H1 (cell line): Measurements from ENCODE around the gene SH2B3. TPM values are rescaled to one million over a fixed set of nuclear protein-coding genes. Genes with fewer than 3 reads are reported as not detected.

ENCODE experiments used
- CTCF ChIA-PET: fragments of 300-600 bp; sonication (Branson Sonifier 250); formaldehyde crosslinking; loops from one replicate; lab custom pipeline; 2021; ENCODE audit not compliant: partially characterized antibody; lab: Charles Lee
- POLR2A ChIA-PET: fragments of 300-600 bp; sonication (Branson Sonifier 250); formaldehyde crosslinking; loops from one replicate; lab custom pipeline; 2021; ENCODE audit warnings: inconsistent platforms; ENCODE audit not compliant: partially characterized antibody; lab: Charles Lee
- DNase-seq, 2 experiments: peaks; one replicate each; pipeline versions ENCODE4 v3.0.0 to v3.0.0-alpha.2; 2010 to 2022; ENCODE audit warnings: low spot score in 2 of 2, low read depth in 1 of 2, mixed read lengths in 1 of 2
- FAIRE-seq: peaks from 2 replicates; lab custom pipeline; 2011; peaks lifted over from hg19 to GRCh38; lab: Jason Lieb, UNC
- H2AFZ ChIP-seq: 2 replicates; pipeline ENCODE4 v1.8.1; 2012; ENCODE audit warnings: low read length, inconsistent platforms
- H2AK5ac ChIP-seq: 2 replicates; pipeline ENCODE4 v1.6.1; 2013; ENCODE audit warnings: low read depth, low read length
- H2BK120ac ChIP-seq: replicated peaks from 2 replicates; pipeline ENCODE3; 2013; ENCODE audit warnings: low read depth, low read length, inconsistent platforms
- H2BK12ac ChIP-seq: 2 replicates; pipeline ENCODE4 v1.6.1; 2013; ENCODE audit warnings: low read depth, low read length
- H2BK15ac ChIP-seq: 2 replicates; pipeline ENCODE4 v1.6.1; 2013; ENCODE audit warnings: low read length
- H2BK20ac ChIP-seq: 2 replicates; pipeline ENCODE4 v1.6.1; 2013; ENCODE audit warnings: low read length
- H2BK5ac ChIP-seq: 2 replicates; pipeline ENCODE4 v1.6.1; 2013; ENCODE audit warnings: low read depth, low read length
- H3K14ac ChIP-seq: 2 replicates; pipeline ENCODE4 v1.6.1; 2013; ENCODE audit warnings: inconsistent platforms; ENCODE audit not compliant: insufficient read length
- H3K18ac ChIP-seq: 2 replicates; pipeline ENCODE4 v1.6.1; 2013; ENCODE audit warnings: low read length; ENCODE audit errors: extremely low read depth
- H3K23ac ChIP-seq: 2 replicates; pipeline ENCODE4 v1.6.1; 2013; ENCODE audit warnings: inconsistent platforms; ENCODE audit not compliant: insufficient read length
- H3K23me2 ChIP-seq: 2 replicates; pipeline ENCODE4 v1.6.1; 2013; ENCODE audit warnings: low read depth, low read length
- H3K27ac ChIP-seq: 2 replicates; pipeline ENCODE4 v1.6.1; 2011; ENCODE audit warnings: low read depth, low read length, inconsistent platforms
- H3K27me3 ChIP-seq, 4 experiments: replicated peaks in 1 of 4; 1 replicate in 1 of 4; 2 replicates in 3 of 4; pipeline versions ENCODE4 v1.6.1 to v1.8.1; 2011 to 2013; ENCODE audit warnings: low read length in 3 of 4, mild to moderate bottlenecking in 3 of 4, inconsistent platforms in 2 of 4, mixed read lengths in 2 of 4, moderate library complexity in 1 of 4; ENCODE audit not compliant: control insufficient read depth in 3 of 4, insufficient read depth in 3 of 4; ENCODE audit errors: extremely low read depth in 1 of 4
- H3K36me3 ChIP-seq, 4 experiments: 2 replicates each; pipeline versions ENCODE4 v1.6.1 to v1.8.1; 2011 to 2013; ENCODE audit warnings: mild to moderate bottlenecking in 4 of 4, low read length in 3 of 4, moderate library complexity in 2 of 4, control low read depth in 1 of 4, inconsistent platforms in 1 of 4; ENCODE audit not compliant: insufficient read depth in 4 of 4, control insufficient read depth in 2 of 4
- H3K4ac ChIP-seq: replicated peaks from 2 replicates; pipeline ENCODE3; 2013; ENCODE audit warnings: low read length, low read depth, mixed read lengths, inconsistent platforms; ENCODE audit not compliant: insufficient read length
- H3K4me1 ChIP-seq, 4 experiments: replicated peaks in 1 of 4; 1 replicate in 1 of 4; 2 replicates in 3 of 4; pipeline versions ENCODE4 v1.6.1 to v1.8.1; 2011 to 2013; ENCODE audit warnings: low read length in 3 of 4, inconsistent platforms in 2 of 4, mixed read lengths in 1 of 4; ENCODE audit not compliant: insufficient read depth in 4 of 4, control insufficient read depth in 3 of 4
- H3K4me2 ChIP-seq, 2 experiments: 2 replicates each; pipeline versions ENCODE4 v1.6.1 to v1.8.1; 2011 to 2013; ENCODE audit warnings: low read depth in 2 of 2, low read length in 2 of 2, control low read depth in 1 of 2, inconsistent platforms in 1 of 2, mild to moderate bottlenecking in 1 of 2; ENCODE audit not compliant: insufficient read depth in 1 of 2
- H3K4me3 ChIP-seq, 4 experiments: fragments of 200-600, 300-600 bp in 1 of 4; sonication (generic), shearing (Covaris generic), sonication (Bioruptor Twin) in 1 of 4; 2 replicates each; pipeline versions ENCODE4 v1.5.1 to v1.8.1; 2011 to 2016; ENCODE audit warnings: low read length in 4 of 4, low read depth in 3 of 4, control low read depth in 2 of 4, inconsistent platforms in 2 of 4, mild to moderate bottlenecking in 2 of 4, mixed read lengths in 1 of 4, moderate library complexity in 1 of 4; ENCODE audit not compliant: insufficient read depth in 2 of 4; ENCODE audit errors: extremely low read depth in 1 of 4
- H3K56ac ChIP-seq: replicated peaks from 2 replicates; pipeline ENCODE3; 2013; ENCODE audit warnings: low read depth, mild to moderate bottlenecking, mixed read lengths, low read length, inconsistent platforms; ENCODE audit not compliant: insufficient read length
- H3K79me1 ChIP-seq: 2 replicates; pipeline ENCODE4 v1.6.1; 2013; ENCODE audit warnings: low read depth, low read length, control low read depth
- H3K79me2 ChIP-seq, 2 experiments: 2 replicates each; pipeline versions ENCODE4 v1.6.1 to v1.8.1; 2012 to 2013; ENCODE audit warnings: low read length in 2 of 2, mild to moderate bottlenecking in 2 of 2, inconsistent platforms in 1 of 2; ENCODE audit not compliant: insufficient read depth in 2 of 2, control insufficient read depth in 1 of 2
- H3K9ac ChIP-seq, 4 experiments: replicated peaks in 1 of 4; 1 replicate in 1 of 4; 2 replicates in 3 of 4; pipeline versions ENCODE4 v1.6.1 to v1.8.1; 2011 to 2013; ENCODE audit warnings: low read depth in 3 of 4, low read length in 3 of 4, control low read depth in 2 of 4, mild to moderate bottlenecking in 2 of 4, moderate library complexity in 2 of 4, inconsistent platforms in 1 of 4; ENCODE audit errors: extremely low read depth in 1 of 4
- H3K9me3 ChIP-seq, 2 experiments: 2 replicates each; pipeline versions ENCODE4 v1.6.1 to v1.8.1; 2012 to 2013; ENCODE audit warnings: mild to moderate bottlenecking in 2 of 2, moderate library complexity in 2 of 2, control low read depth in 1 of 2, inconsistent platforms in 1 of 2, low read depth in 1 of 2, low read length in 1 of 2, mixed read lengths in 1 of 2; ENCODE audit not compliant: insufficient read depth in 2 of 2
- H4K20me1 ChIP-seq, 2 experiments: replicated peaks in 1 of 2; 2 replicates each; pipeline versions ENCODE3 to v1.8.1; 2011 to 2013; ENCODE audit warnings: inconsistent platforms in 2 of 2, low read length in 2 of 2, mild to moderate bottlenecking in 1 of 2; ENCODE audit not compliant: insufficient read depth in 2 of 2, control insufficient read depth in 1 of 2
- H4K5ac ChIP-seq: 2 replicates; pipeline ENCODE4 v1.6.1; 2013; ENCODE audit warnings: low read length, low read depth, mixed read lengths, inconsistent platforms; ENCODE audit not compliant: insufficient read length
- H4K8ac ChIP-seq: 2 replicates; pipeline ENCODE4 v1.8.0; 2013; ENCODE audit warnings: mild to moderate bottlenecking, moderate library complexity, low read length, inconsistent platforms; ENCODE audit not compliant: insufficient read depth; ENCODE audit errors: extremely low read depth
- H4K91ac ChIP-seq: replicated peaks from 2 replicates; pipeline ENCODE3; 2013; ENCODE audit warnings: low read length, mixed read lengths, inconsistent platforms; ENCODE audit not compliant: insufficient read length
- ASH2L ChIP-seq: fragments of 200-600, 300-600 bp; sonication (generic); IDR thresholded peaks from one replicate; pipeline ENCODE4 v1.7.1; 2017; ENCODE audit warnings: low read length
- BCL11A ChIP-seq, 2 experiments: IDR thresholded peaks; one replicate each; pipeline ENCODE4 v1.6.1; 2011; ENCODE audit warnings: low read depth in 2 of 2, low read length in 2 of 2, mild to moderate bottlenecking in 2 of 2
- BRCA1 ChIP-seq: IDR thresholded peaks from 2 replicates; pipeline ENCODE4 v1.6.1; 2012; ENCODE audit warnings: low read depth, low read length, improper control_type of control experiment
- CHD1 ChIP-seq: IDR thresholded peaks from 2 replicates; pipeline ENCODE4 v1.6.1; 2012; ENCODE audit warnings: low read depth, low read length, improper control_type of control experiment
- KDM5A ChIP-seq: fragments of 200-600 bp; IDR thresholded peaks from 2 replicates; pipeline ENCODE4 v1.7.1; 2012; ENCODE audit warnings: mild to moderate bottlenecking, low read length, inconsistent platforms, mixed read lengths
- MAFK ChIP-seq: IDR thresholded peaks from 2 replicates; pipeline ENCODE4 v1.6.1; 2012; ENCODE audit warnings: low read depth, mild to moderate bottlenecking, improper control_type of control experiment, low read length
- NRF1 ChIP-seq: IDR thresholded peaks from 2 replicates; pipeline ENCODE4 v1.6.1; 2011; ENCODE audit warnings: mild to moderate bottlenecking, low read depth, low read length, improper control_type of control experiment
- PHF8 ChIP-seq: fragments of 200-600 bp; sonication (generic); conservative IDR thresholded peaks from 2 replicates; pipeline ENCODE4 v1.7.1; 2012; ENCODE audit warnings: low read depth, mild to moderate bottlenecking, inconsistent platforms, low read length, moderate library complexity
- POU5F1 ChIP-seq: IDR thresholded peaks from 2 replicates; pipeline ENCODE4 v1.6.1; 2011; ENCODE audit warnings: low read depth, mild to moderate bottlenecking, low read length, moderate library complexity
- RAD21 ChIP-seq, 2 experiments: IDR thresholded peaks in 1 of 2; conservative IDR thresholded peaks in 1 of 2; 2 replicates each; pipeline ENCODE4 v1.6.1; 2011; ENCODE audit warnings: low read depth in 2 of 2, low read length in 2 of 2, improper control_type of control experiment in 1 of 2, inconsistent platforms in 1 of 2, mild to moderate bottlenecking in 1 of 2, moderate library complexity in 1 of 2
- RXRA ChIP-seq: IDR thresholded peaks from 2 replicates; pipeline ENCODE4 v1.6.1; 2011; ENCODE audit warnings: low read depth, mild to moderate bottlenecking, low read length, moderate library complexity; ENCODE audit not compliant: insufficient read depth
- WGBS, 2 experiments: shearing (Covaris generic) in 1 of 2; methylation state at CpG; one replicate each; pipeline versions ENCODE4 v1.1.6 to v1.1.7; 2013 to 2015; ENCODE audit warnings: low lambda C conversion rate in 2 of 2, mixed read lengths in 2 of 2, inconsistent platforms in 1 of 2, low coverage in 1 of 2, missing lambda C conversion rate in 1 of 2; ENCODE audit not compliant: insufficient replicate concordance in 2 of 2, insufficient coverage in 1 of 2, insufficient read length in 1 of 2; ENCODE audit errors: extremely low coverage in 1 of 2, missing lambda C conversion rate in 1 of 2; 5-methylcytosine and 5-hydroxymethylcytosine counted together
- polyA plus RNA-seq, 7 experiments: library from polyadenylated mRNA; depleted of rRNA in 3 of 7; stranded (reverse) in 5 of 7; unstranded in 2 of 7; fragments of >200 nt in 5 of 7; fragments of 200-250 nt in 2 of 7; gene quantifications; 1 replicate in 5 of 7; 2 replicates in 1 of 7; 4 replicates in 1 of 7; pipeline versions ENCODE4 v1.2.1 to v1.2.3, GENCODE V29; 2011 to 2013; ENCODE audit warnings: missing spikeins in 2 of 7, mixed read lengths in 2 of 7
- total RNA-seq: library from RNA; stranded (reverse); fragmentation: NEBNext Ultra II Directional; extraction: Animal tissue kit (Norgen Biotek cat#: 25700); gene quantifications from 2 replicates; pipeline ENCODE4 v1.2.1, GENCODE V29; 2021

The SH2B3 gene
- total and polyA plus RNA-seq, 2 of the 8 experiments (the other 6 are each of a cell fraction or from before 2014, with no cell fraction given) = 20.8 to 34.1 TPM

DNA sequence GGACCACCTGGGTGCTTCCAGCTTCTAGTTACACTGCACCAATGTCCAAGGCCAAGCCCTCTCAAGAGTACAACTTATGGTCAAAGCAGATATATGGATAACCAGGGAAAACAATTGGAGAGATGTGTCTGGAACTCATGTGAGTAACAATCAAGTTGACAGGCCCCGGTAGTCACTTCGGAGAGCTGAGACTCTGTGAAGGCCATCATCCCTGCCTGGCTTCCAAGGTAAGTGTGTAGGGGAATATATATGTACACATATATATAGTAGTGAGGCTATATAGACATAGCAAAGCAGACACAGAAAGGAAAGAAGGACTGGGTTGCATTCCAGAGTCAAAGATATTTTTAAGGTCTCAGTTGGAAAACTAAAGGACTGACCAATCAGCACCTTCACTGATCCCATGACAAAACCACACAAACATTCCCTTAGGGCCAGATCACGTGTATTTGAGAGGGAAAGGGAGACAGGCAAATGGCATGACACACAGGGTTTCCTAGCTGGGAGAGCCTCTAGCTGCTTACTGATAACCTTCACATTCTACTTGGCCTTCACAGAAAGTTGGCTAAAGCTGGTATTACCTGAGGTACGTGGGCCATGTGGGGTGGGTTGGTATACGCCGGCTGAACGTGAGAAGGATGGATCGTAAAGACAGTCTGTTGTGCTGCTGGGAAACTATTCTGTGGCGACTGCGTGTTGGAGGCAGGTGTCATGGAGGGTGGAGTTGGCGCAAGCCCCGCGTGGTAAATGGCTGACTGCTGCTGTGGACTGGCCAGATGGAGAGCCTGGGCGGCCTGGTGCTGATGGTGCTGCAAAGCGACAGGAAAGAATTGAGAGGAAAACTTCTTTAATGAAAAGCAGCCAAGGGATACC lies 50.0 kb downstream of the SH2B3 start:
- H3K27me3 ChIP-seq = no peaks in the 10 kb centered on the region
- DNase-seq = peak in 1 of 2 experiments; percentile 36
- no peak overlapping the region for H3K4me3 ChIP-seq
- H3K4me2 ChIP-seq = no peak overlapping the region
- H2BK5ac ChIP-seq = no peak overlapping the region
- H2BK20ac ChIP-seq = no peak overlapping the region
- no peaks in the 10 kb centered on the region; the same call in 1 of the 2 replicates for H3K79me1 ChIP-seq
- 94% methylated on average over 15 of the region's 15 CpGs; no CpG with 5 or more reads in 1 of the 2 experiments for WGBS, 2 experiments
- H3K23ac ChIP-seq = no peak overlapping the region
- no peaks in the 10 kb centered on the region for H3K4me1 ChIP-seq
- peaks cover 0 to 9% of the 10 kb centered on the region in 2 experiments for H4K20me1 ChIP-seq
- no peaks in the 10 kb centered on the region for H3K23me2 ChIP-seq
- no peak overlapping the region for H3K14ac ChIP-seq
- H3K27ac ChIP-seq = no peak overlapping the region
- H4K5ac ChIP-seq = no peak overlapping the region
- ChIA-PET POLR2A (interaction anchor here (0.6 to 3.3 kb wide), 7 partner anchors 11 to 110 kb away, joined by 3 to 10 read pairs (median 4); no protein-coding TSS in a partner anchor), CTCF (interaction anchor here (0.6 to 31.7 kb wide), 6 partner anchors 9 to 209 kb away, joined by 3 to 838 read pairs (median 6); partner anchors contain the start of gene SH2B3)
- peaks cover 13 to 43% (median 39%) of the 10 kb centered on the region in 4 experiments for H3K36me3 ChIP-seq
- no peak overlapping the region for H2AK5ac ChIP-seq
- no peak overlapping the region for H2BK12ac ChIP-seq
- no peak overlapping the region for H3K18ac ChIP-seq
- no peak overlapping the region for H2AFZ ChIP-seq
- no peaks in the 10 kb centered on the region for H3K79me2 ChIP-seq
- no peak overlapping the region for H3K56ac ChIP-seq
- H4K91ac ChIP-seq = no peak overlapping the region
- H3K9ac ChIP-seq = no peak overlapping the region
- H2BK120ac ChIP-seq = no peak overlapping the region
- no peak overlapping the region for H2BK15ac ChIP-seq
- H4K8ac ChIP-seq = no peak overlapping the region
- no peak for FAIRE-seq
- H3K4ac ChIP-seq = no peak overlapping the region
- H3K9me3 ChIP-seq = no peaks in the 10 kb centered on the region
- TF ChIP-seq RXRA (no peak), ASH2L (no peak), POU5F1 (no peak), PHF8 (no peak), BCL11A (IDR thresholded peaks at IDR 0.05; ENCODE audit: low read depth in 2 of 2, low read length in 2 of 2) (no peak), CHD1 (no peak), NRF1 (no peak), RAD21 (IDR thresholded peaks at IDR 0.05 in 1 of 2, conservative IDR thresholded peaks at IDR 0.05 in 1 of 2; ENCODE audit: low read depth in 2 of 2, low read length in 2 of 2) (no peak), KDM5A (no peak), BRCA1 (no peak), MAFK (no peak)
